Activated T-cell treated with anti-CD3 and anti-CD28 coated beads, Interleukin-2, amount 50 U/mL, for 1 hour (primary cell): ENCODE data around the gene TRIO.
"Not testable (repeated sequence)": the region's sequence is repeated elsewhere in the genome, so short reads cannot be mapped to it uniquely, and the experiment has no call there.

Source experiments
- DNase-seq: peaks from one replicate; pipeline ENCODE4 v3.0.0-alpha.2; 2020

Gene TRIO

DNA sequence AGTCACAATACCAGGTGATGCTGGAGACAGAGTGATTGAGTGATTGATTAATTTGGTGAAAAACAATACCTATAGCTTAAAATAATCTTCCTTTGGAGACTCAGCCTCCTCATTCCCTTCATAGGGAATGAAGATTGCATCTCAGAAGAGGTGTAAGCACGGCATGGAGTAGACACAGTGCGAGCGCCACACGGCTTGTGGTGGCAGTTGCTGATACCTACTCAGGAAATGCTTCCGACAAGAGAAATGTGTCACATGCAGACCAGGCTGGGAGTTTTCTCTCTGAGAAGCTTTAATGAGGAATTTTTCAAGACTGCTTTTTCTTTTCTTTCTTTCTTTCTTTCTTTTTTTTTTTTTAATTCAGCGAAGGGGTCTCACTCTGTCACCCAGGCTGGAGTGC lies 226.6 kb downstream of the TRIO start:
- no peak for DNase-seq

DNA sequence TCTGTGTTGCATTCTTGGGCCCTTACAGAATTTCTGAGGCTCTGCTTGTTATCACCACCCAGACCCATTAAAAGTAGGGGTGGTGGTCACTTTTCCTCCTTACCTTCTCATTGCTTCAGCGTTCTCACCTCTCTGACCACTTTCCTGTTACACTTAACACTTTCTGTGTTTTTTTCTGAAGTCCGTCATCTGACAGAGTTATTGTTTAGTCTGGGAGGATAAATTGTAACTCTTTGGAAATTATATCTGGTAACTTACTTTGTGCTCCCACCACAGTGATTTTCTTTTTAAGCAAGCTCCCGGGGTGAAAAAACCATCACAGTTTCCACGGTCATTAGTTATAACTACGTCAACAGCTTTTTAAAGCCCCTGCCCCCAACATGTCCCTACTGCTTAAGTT lies 227.2 kb downstream of the TRIO start:
- no peak for DNase-seq

DNA sequence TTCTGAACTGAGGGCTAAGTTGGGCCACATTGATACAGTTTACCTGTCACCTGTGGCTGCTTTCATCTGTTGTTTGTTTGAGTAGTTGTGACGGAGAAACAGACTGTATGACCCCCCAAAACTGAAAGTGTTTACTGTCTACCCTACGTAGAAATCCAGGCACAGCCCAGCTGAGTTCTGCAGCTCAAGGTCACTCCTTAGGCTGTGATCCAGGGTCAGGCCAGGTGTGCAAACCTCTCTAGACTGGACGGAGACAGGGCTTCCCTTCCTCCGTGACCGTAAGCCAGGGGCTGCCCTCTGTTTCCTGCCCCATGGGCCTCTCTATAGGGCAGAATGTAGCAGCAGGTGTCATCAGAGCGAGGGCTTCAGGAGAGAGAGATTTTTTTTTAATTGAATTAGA lies 230.5 kb downstream of the TRIO start:
- no peak for DNase-seq

DNA sequence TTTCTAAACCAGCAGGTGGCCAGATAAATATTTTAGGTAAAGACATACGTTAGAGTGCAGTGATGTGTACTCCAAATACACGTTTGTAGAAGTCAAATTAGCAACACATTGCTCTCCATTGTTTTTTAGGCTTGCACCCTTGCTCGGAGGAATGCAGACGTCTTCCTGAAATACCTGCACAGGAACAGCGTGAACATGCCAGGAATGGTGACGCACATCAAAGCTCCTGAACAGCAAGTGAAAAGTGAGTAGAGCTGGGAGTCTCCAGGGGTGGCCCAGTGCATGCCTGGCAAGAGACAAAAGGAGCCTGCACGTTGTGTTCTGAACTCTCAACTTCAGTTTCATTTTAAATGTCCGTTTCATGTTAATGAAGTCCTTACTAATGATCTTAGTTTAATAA lies 231.0 kb downstream of the TRIO start:
- DNase-seq, result no peak

DNA sequence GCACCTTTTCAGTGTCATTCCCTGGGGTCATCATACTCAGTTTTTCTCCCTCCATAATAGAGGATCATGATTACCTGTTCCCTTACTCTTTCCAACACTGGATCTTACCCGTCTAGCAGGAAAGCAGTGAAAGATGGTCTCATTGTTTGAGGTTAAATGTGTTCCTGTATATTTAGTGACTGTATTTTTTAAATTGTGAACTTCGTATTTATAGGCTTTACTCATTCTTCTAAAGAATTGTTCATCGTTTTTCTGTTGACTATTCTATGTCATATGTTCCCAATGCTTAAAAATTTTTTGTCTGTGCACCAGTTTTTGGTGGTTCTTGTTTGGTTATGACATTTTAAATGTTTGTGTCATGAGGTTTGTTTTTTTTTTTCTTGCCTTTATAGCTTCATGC lies 233.6 kb downstream of the TRIO start:
- DNase-seq, result no peak

DNA sequence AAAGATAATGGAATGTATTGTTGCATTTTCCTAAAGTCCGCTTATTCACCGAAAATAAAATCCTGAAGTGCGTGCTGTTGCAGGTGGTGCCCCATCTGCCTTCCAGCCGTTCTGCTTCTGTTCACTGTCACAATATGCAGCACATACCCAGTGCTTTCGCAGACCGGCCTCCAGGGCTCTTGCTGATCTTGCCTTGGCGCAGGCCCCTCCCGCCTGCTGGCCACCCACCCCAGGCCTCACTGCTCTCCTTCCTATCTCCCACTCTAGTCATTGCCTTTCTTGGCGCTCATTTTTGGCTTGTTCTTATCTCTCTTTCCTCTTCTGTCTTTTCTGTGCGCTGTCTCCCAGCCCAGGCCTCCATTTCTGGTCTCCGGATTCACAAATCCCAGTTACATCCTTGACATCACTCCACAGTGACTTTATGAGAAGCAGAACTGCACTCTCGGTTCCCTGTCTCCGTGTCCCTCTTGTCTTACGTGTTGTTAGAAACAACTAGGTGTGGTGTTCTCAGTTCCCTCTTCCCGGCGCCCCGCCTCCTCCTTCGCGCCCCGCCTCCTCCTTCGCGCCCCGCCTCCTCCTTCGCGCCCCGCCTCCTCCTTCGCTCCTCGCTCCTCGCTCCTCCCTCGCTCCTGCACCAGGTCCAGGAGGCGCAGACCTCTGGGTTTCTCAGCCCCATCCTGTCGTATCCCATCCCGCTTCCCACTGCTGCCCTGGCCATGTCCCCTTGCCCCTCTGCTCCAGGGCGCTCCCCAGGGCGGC lies 236.8 kb downstream of the TRIO start:
- DNase-seq, result no peak

DNA sequence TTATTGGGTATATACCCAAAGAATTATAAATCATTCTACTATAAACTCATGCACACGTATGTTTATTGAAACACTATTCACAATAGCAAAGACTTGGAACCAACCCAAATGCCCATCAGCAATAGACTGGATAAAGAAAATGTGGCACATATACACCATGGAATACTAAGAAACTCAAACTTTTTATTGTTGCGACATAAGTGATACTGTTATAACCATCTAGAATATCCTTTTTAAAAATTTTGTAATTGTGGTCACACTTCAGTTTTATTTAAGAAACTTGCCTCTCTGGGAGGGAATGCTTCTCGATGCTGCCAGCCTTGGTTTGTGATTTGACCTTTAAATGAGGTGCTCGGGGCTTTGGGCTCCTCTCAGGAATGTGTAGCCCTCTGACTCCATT lies 237.6 kb downstream of the TRIO start:
- DNase-seq, result no peak

DNA sequence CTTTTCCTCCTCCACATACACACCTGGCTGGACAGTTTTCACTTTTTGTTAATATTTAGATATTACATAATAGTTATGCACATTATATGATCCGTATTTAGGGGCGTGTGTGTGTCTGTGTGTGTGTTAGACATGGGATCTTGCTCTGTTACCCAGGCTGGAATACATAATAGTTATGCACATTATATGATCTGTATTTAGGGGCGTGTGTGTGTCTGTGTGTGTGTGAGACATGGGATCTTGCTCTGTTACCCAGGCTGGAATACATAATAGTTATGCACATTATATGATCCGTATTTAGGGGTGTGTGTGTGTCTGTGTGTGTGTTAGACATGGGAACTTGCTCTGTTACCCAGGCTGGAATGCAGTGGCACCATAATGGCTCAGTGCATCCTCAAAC lies 239.5 kb downstream of the TRIO start:
- no peak for DNase-seq

DNA sequence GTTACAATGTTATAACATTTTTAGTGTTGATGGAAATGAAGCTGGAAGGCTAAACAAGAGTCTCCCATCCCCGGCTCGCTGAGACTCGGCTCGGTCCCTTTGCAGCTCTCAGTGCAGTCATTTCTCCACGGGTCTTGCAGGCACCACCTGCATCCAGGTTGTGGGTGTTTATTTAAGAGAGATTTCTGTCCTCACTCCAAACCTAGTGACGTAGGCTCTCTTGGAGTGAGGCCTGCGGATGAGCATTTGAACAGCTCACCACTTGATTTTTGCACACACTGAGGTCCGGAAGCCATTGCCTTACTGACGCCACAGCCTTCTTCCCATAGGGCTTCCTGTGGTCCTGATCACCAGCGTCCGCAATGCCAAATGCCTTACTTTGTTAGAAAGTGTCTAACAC lies 240.8 kb downstream of the TRIO start:
- DNase-seq, result no peak

DNA sequence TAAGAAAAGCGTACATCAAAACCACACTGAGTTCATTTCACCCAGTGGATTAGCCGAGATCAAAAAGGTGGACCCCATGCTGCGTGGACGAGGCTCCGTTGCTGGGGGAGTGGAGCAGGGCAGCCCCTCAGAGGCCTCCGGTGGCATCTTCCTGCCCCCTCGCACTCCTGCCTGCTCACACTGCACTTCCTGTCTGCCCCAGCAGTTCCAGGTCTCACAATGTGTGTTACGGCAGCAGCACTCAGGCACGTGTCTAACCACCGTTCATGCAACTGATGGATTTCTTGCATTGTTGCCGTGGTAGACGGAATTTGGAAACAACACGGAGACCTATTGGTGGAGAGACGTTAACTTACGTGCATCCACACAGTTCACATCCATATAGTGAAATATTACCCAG lies 241.9 kb downstream of the TRIO start:
- DNase-seq, result no peak

DNA sequence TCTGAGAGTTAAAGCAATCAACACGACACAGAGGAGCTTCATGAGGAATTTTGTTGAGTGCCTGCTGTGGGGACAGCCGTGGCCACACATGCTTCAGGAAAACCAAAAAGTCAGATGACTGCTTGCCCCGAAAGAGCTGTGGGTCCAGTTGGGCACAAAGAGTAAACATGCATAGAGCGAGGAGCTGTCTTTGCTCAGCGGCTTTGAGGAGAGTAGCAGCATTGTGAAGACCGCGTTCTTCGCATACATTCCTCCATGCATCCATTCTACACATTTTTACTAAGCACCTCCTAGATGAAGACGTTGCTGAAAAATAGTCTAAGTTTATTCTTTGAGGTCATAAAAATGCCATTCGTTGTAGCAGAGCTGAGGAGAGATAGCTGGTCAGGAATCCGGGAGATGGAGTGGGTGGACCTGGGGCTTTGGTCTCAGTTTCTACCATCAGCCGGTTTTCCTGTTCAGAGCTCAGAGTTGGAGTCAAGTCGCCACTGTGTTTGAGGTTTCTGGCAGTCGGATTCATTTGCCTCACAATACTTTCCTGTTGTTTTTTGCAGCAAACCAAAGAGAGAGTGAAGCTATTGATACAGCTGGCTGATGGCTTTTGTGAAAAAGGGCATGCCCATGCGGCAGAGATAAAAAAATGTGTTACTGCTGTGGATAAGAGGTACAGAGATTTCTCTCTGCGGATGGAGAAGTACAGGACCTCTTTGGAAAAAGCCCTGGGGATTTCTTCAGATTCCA lies 243.9 kb downstream of the TRIO start:
- no peak for DNase-seq

DNA sequence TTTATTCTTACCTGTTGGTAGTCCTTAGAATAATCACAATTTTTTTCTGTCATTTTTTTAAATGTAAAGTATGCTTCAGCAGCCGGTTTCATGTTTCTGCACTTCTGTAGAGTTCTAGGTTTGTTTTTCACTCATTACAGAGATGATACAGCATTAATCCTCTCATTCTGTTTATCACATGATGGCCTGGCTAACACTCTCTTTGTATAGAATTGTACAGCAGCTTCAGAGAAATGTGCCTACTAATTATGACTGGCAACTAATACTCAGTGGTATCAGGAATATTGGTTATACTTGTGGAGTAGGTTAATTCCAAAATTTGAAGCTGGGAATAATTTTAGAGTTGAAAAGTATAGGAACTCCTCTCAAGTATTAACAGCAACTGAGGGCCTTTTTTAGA lies 245.6 kb downstream of the TRIO start:
- DNase-seq, result no peak

DNA sequence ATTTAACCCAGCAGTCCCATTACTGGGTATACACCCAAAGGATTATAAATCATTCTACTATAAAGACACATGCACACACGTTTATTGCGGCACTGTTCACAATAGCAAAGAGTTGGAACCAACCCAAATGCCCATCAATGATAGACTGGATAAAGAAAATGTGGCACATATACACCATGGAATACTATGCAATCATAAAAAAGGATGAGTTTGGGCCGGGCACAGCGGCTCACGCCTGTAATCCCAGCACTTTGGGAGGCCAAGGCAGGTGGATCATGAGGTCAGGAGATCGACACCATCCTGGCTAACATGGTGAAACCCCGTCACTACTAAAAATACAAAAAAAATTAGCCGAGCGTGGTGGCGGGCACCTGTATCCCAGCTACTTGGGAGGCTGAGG lies 249.4 kb downstream of the TRIO start:
- DNase-seq, result not testable (repeated sequence)

DNA sequence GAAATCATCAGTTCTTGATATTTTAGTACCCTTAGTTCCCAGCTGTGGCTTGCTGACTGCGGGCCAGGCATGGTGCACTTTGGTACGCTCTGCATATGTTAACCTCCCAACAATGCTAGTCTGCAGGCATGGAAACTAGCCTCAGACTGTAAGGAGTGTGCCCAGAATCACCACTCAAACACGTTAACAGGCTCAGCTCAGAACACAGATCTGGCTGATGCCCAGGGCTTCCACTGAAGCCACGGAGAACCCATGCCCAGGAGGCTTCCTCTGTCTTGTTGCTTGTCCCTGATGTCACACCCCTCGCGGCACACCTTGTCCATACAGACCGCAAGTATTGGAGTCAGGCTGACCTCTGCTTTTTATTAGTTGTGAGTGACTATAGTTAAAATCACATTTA lies 251.2 kb downstream of the TRIO start:
- no peak for DNase-seq

DNA sequence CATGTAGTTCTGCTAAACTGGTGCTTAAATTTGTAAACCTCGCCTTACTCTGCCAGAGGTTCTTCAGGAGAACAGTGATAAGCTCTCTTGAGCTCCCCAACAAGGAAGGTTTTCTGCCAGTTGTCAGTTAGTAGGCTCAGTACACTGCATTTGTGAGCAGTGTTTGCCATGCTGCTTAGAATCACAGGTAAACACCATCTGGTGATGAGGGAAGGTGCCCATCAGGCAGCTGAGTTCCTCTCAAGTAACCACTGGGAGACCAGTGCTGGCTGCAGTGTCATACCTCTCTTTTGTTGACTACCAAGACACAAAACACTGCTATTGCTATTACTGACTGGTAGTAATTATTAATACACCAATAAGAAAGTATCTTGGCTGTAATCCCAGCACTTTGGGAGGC lies 252.3 kb downstream of the TRIO start:
- no peak for DNase-seq

DNA sequence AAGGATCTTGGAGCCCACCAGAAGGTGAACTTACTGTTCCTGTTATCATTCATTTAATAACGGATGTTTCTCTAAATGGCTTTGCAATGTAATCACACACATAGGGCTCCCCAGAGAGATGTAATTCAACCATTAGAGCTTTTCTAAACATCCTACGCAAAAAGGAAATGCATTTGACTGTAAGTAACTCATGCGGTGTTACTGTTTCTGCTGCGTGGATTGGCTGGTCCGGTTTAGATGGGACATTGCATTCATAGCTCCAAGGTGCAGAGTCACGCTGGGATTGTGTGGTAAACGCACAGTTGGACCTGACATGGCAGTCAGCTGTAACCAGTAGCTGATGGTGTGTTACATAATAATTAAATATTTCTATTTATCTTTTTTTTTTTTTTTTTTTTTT lies 252.9 kb downstream of the TRIO start:
- DNase-seq, result no peak

DNA sequence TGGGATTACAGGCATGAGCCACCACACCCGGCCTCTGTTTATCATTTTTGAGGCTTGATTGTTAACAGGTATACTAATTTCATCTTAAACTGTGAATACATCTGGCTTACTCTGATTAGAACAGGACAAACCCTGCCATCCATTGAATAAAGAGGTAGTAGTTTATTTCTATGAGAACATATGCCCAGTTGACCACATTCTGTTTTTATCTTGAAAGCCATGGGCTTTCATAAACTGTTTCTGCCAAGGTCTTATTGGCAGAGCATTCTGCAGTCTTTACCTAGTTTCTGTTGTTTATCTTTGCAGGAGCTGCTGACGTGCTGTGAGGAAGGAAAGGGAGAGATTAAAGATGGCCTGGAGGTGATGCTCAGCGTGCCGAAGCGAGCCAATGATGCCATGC lies 253.6 kb downstream of the TRIO start:
- no peak for DNase-seq

DNA sequence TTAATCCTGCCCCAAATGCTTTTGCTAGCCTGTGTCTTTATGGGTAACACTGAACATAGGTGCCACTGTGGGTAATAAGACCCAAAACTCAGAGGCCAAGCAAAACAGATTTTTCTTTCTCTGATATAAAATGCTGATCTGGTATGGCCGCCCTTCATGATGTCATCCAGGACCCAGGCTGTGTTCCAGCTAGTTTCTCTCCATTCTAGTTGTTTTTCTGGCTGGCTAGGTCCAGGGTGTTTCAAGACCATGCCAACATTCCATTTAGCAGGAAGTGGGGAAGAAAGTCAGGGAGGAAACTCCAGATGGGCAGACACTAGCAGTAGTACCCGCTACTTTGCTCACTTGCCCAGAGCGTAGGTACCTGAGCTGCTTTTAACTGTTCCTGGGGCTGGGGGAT lies 254.6 kb downstream of the TRIO start:
- DNase-seq, result no peak

DNA sequence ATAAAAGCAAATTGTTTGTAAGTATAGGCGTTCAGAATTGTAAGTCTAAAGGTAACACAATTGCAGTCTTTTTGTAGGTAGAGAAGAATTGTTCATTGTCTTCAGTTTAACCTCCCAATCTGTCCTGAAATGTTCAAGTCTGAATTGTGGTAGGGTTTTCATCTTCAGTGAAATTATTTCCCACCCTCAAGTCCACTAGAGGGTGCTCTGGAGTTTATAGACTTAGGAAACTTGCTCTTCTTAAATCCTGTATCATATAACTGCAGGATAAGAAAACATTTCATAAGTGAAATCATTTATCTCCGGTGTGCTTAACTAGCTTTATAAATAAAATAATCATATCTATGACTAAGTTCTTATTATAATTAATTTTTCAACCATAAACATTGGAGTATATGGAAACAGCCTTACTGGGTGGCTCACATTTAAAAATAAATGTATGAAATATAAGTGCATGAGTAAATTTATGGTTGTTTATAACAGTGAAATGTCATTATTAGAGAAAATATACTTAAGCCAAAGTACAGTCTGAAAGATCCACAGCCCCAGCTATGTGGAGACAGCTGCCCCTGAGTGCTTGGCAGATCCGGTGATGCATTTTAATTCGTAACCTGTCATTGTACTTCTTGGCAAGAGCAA lies 256.0 kb downstream of the TRIO start:
- DNase-seq, result no peak

DNA sequence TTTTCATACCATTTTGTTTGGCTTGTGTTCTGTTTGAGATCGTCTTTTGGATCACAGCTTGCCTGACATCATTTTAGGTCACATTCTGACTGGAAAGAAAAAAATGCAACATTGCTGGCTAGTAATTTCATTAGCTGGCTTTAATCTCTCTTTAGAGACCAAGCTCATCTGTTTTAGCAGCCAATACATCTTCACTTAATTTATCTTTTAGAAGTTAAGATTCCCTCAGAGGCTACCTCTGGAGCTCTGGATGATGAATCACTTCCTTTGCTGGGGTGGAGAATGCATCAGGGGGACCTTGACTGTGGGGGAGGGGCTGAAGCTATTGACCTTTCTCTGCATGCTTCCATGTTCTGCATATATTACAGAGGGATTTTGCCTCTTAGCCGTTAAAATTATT lies 256.9 kb downstream of the TRIO start:
- no peak for DNase-seq

DNA sequence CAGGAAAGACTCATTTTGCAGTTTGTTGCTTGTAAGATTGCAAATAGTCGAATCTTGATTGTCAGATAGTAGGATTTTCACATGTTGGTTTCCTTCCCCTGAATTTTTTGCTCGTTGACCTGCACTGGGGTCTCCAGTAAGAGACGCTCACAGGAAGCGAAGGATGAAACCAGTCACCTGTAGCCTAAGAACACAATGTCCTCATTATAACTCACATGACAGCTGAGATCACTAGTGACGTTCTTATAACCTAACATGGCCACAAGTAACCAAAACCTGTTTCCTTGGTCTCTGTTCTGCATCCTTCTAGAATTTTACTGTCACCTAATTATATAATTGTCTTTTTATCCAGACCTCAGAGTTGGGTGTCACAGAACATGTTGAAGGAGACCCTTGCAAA lies 257.5 kb downstream of the TRIO start:
- DNase-seq, result no peak

DNA sequence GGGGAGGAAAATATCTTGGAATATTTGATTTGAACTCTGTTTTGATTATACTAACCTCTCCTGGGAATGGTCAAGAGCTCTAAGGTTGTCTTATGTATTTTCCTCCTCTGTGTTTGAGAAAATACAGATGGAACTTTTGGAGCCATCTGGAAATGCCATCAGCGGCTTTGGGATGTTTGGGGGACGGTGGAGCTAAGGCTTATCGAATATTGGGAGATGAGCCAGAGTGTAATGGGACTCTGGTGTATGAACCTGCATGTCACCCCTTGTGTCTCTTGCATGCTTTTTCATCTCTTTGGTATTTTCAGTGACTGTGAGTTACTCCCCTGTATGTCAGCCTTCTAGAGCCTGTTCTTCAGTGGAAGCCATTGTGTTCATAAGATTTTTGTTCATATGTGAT lies 258.5 kb downstream of the TRIO start:
- DNase-seq, result no peak

DNA sequence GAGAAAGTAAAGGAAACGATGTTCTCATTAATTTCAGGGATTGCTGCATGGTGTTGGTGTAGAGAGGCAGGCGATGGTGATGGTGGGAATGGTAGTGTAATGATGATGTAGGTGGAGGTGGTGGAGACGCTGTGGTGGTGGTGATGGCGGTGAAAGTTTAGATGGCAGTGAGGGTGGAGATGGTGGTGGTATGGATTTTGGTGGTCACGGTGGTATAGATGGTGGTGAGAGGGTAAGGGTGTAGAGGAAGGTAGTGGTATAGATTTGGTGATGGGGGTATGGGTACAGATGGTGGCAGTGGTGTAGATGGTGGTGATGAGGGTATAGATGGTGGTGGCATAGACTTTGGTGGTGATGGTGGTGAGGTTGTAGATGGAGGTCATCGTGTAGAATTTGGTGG lies 259.3 kb downstream of the TRIO start:
- DNase-seq, result no peak

DNA sequence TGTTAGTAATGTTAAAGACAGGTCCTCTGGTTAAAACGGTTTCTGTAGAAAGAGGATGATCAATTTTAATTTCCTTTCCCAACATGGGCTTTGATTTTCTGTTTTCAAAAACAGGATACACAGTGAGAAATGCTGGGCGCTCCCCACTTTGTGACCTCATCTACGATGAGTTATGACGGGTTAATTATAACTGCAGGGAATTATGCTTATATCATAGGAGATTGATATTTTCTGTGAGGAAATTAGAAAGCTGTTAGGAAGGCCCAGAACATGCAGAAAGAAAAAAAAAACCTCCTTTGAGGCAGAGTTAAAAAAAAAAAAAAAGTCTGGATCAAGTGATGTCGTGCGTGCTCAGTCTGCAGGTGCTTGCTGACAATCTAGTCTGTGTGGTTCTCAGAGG lies 261.6 kb downstream of the TRIO start:
- DNase-seq, result no peak
